ENCODE measurements around the gene PPP2R3B. TPM values are rescaled to one million over a fixed set of nuclear protein-coding genes. Genes with fewer than 3 reads are reported as not detected.

Gene PPP2R3B
- total and polyA plus RNA-seq, 2 of the 4 experiments (the other 2 are of a cell fraction), result 13.2 to 13.3 TPM

- Histone ChIP-seq H3K9me3 (ENCODE audit: control insufficient read depth, insufficient read depth, low read length) (no peaks in the 10 kb centered on the region), H2AFZ (replicated peaks; ENCODE audit: low read length, poor library complexity) (no peak overlapping the region), H3K27me3 (ENCODE audit: control insufficient read depth, insufficient read depth, low read length) (no peaks in the 10 kb centered on the region), H3K56ac (ENCODE audit: extremely low read depth, insufficient read depth, low read length) (no peak overlapping the region), H4K91ac (ENCODE audit: insufficient read depth, low read depth, low read length) (no peak overlapping the region), H3K4me2 (ENCODE audit: low read depth, low read length) (no peak overlapping the region), H4K5ac (ENCODE audit: low read depth, low read length) (no peak overlapping the region), H3K18ac (ENCODE audit: low read depth, low read length) (no peak overlapping the region), H3K23ac (ENCODE audit: low read depth, low read length) (no peak overlapping the region), H4K8ac (ENCODE audit: low read depth in 2 of 2, low read length in 2 of 2) (no peak overlapping the region), H3K27ac (ENCODE audit: insufficient read depth, low read length) (no peak overlapping the region), H2BK15ac (ENCODE audit: low read depth, low read length) (no peak overlapping the region), H3K4ac (ENCODE audit: low read depth, low read length) (no peak overlapping the region), H2BK20ac (ENCODE audit: low read depth, low read length) (no peak overlapping the region), H2AK5ac (ENCODE audit: low read depth, low read length) (no peak overlapping the region), H3K14ac (replicated peaks; ENCODE audit: low read depth, low read length) (no peak overlapping the region), H3K4me3 (ENCODE audit: insufficient read depth, low read depth, low read length) (no peak overlapping the region), H2BK5ac (ENCODE audit: low read depth, low read length, poor library complexity, severe bottlenecking) (no peak overlapping the region), H3K9ac (ENCODE audit: low read depth, low read length) (no peak overlapping the region), H3K4me1 (ENCODE audit: control insufficient read depth, insufficient read depth, low read length) (no peaks in the 10 kb centered on the region), H4K20me1 (ENCODE audit: insufficient read depth, low read length) (no peaks in the 10 kb centered on the region), H2AK9ac (replicated peaks; ENCODE audit: low read depth, low read length, poor library complexity) (no peak overlapping the region), H3K9me1 (ENCODE audit: insufficient read depth, low read length) (no peaks in the 10 kb centered on the region), H2BK120ac (ENCODE audit: low read depth, low read length) (no peak overlapping the region), H3K79me1 (ENCODE audit: low read depth in 1 of 2, low read length in 2 of 2) (no peaks in the 10 kb centered on the region), H3K36me3 (ENCODE audit: control insufficient read depth, insufficient read depth, low read length) (no peaks in the 10 kb centered on the region)
- dilution Hi-C loops (cut with HindIII; ENCODE audit: low sequenced_read_pairs, unreplicated experiment) (no loop called here), in situ Hi-C loops (cut with MboI; ENCODE audit: low sequenced_read_pairs) (no loop called here), intact Hi-C loops (cut with micrococcal nuclease) (no loop called here)
- ChIA-PET POLR2A (ENCODE audit: unreplicated experiment) (no interaction called here), CTCF (no interaction called here)
- BruUV-seq (replicated peaks), result no TSS peak
- ATAC-seq (ENCODE audit: low read depth), result no peak
- no peak for TF ChIP-seq POLR2A (IDR thresholded peaks at IDR 0.05; ENCODE audit: low read depth, low read length)
- DNase-seq, result no peak
- WGBS, 2 experiments (ENCODE audit: extremely low coverage in 2 of 2, insufficient read length in 1 of 2), result 86% methylated on average over 11 of the region's 21 CpGs; no CpG with 5 or more reads in 1 of the 2 experiments
Measured at GRCh38 chrX:431056-431455, 44.3 kb upstream of the PPP2R3B start.
